ENCODE results near the gene IGF1R.

Gene IGF1R

DNA sequence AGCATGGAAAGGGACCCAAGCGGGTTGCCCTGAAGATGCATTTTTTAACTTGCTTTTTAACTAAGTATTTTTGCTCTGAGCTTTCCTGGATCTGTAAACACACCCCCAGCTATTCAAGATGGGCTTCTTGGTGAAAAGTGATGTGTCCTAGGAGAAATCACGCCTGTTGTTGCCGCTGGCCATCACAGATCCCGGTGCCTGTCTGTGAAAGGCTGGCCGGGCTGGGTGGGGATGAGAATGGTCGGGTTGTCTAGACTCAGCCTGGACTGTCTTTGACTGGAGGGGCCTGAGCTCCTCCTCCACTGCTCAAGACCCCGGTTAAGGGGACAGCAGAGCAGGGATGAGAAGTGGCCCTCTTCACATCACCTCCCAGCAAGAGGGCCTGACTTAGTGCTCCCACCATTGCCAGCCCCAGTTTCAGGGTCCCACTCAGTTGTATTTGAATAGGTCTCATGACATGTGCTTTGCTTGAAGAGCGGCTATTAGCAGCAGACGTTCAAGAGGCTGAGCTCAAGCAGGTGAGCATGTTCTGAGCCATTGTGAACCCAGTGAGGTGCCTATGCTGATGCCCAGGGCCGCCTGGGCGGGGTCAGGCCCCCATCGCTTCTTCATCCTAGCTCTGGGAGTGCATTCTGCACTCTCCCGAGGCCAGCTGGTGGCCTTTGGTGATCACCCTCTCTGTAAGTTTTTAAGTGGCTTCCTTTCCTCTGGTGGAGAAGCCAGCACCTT is 79.9 kb downstream of the IGF1R start:
- no peak for DNase-seq

DNA sequence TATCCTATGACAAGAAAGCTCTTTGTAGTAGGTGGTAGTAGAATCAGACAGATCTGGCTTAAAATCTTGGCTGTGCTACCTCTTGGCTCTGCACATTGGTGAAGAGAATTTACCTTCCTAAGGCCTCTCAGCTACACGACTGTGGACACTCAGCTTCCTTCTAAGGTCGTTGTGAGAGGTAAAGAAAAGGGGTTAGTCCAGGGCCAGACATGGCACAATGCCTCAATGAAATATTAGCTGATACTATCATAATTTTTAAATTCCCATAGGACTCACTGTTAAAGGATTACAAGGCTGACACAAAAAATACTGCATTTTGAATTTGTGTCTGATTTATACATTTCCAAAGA is 80.4 kb downstream of the IGF1R start:
- no peak for DNase-seq

DNA sequence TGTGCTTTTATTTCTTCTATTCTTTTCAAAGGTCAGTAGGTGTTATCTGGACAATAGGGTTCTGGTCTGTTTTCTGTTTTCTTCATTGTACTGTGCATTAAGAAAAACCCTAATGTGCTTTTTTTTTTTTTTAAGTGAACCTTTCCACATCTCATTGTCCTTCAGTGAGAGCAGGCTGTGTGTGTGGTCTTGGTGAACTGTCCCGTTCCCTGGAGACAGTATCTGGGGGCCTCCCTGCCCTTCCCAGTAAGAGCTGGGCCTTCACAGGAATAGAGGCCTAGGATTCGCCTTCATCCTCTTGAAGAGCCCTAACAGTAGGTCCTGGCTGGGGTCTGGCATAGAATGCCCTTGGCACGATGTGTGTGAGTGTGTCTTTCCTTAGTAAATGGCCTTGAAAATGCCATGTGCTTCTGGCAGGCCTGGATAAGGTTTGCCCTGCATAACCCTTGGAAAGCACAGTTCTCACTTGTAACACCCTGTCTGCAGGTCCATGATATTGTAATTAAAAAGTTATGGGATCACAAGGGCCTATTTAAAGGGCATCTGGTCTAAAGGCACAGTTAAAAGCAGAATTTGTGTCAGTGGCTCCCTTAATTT is 81.2 kb downstream of the IGF1R start:
- DNase-seq, result no peak

DNA sequence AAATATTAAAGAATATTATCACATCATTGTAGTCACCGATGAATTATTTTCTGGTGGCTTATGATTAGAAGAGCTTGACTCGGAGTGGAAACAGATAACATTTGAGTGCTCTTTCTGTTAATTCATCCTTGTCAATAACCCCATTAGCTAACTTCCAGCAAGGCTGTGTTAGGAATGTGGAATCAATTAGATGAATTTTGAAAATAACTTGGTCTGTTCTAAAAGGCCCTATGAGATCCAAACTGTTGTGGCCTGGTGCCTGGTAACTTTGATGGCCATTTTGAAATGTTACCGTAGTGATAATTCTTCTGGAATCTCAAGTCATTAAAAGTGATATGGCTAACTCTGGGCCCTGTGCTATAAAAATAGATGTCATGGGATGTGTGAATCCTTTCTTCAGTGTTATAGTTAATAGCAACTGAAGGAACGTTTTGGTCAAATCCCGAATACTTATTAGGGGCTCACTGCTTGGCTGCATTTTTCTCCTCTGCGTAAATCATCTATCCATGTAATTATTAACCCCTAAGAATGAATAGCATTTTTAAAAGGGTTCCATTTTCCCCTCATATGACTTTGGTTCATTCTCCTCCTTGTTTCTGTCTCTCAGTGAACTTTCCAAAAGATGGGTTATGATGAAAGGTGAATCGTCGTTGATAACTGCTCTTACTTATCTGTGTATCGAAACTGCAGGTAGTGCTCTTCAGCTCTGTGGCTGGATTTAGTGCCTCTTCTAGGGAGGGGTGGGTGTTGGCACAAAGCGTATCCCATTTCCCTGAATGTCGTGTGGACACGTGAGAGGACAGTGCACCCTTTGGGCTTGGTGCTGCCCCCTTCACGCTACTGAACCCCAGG is 82.7 kb downstream of the IGF1R start:
- DNase-seq, result no peak

DNA sequence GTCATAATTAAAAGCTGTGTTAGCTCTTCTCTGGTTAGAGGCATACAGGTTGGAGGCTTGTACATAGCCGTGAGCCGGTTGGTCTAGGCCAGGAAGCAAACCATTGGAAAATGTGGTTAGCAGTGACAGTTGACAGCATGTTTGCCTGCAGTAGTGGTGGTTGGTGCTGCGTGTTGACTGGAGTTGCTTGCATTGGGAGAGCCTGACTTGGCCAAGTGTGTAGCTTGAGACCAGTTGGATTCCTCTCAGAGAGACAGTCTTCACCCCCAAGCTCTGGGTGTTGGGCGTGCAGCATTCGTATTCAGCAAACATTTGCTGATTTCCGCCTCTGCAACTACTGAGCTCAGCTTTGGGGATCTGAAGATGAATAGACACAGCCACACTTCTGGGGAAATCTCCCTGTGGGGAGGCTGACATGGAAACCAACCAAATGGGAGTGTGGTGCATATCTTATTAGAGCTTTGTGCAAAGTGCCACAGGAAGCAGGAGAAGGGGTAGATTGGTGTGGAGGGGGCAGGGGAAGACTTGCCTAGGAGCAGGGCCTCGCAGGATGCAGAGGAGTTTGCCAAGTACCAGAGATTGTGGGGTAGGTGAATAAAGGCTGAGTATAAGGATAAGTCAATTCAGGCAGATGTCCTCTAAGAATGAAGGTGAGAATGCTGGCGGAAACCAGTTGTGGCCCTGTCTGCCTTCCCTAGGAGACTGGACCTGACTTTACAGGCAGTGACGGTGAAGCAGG is 83.5 kb downstream of the IGF1R start:
- DNase-seq, result no peak

DNA sequence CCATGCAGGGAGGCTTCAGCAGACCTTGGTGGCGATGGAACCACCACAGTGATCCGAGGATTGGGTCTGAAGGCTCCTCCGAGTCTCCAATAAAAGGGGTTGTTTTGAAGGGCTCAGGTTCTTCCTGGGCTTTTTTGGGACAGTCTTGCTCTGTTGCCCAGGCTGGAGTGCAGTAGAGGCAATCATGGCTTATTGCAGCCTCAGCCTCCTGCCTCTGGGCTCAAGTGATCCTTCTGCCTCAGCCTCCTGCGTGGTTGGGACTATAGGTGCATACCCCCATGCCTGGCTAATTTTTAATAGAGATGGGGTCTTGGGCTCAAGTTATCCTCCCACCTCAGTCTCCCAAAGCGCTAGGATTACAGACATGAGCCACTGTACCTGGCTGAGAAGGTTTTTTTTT is 84.8 kb downstream of the IGF1R start:
- no peak for DNase-seq

DNA sequence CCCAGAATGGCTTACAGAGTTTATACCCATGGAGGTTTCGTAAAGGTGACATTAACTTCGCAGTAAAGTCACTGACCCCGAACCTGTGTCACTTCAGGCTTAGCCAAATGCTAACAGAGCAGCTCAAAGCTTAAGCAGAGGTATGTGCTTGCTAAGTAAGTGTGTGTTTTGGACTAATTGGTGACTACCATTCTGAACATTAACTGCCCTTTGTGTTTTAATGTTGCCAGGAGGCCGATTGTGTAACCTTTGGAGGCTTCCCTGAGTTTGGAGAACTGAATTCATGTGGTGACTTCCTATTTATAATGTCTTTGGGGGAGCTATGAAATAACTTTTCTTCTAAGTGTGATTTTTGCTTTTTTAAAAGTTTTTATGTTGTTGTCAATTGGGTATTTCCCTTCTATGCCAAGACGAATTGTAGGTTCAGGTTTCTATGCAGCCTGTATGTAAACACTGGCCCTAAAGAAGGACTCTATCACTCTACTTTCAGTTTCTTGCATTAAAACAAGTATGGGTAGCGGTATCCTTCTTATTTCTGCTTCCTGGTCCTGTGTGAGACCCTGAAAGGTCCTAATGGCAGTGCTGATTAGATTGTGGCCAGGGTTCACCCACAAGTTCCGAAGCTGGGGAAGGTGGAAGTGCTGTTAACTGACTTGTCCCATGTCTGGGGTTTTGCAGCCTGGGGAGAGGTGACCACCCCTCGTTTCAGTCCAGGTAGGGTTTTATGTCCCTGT is 86.3 kb downstream of the IGF1R start:
- DNase-seq, result peak; percentile 57 to 77 (median 74)

DNA sequence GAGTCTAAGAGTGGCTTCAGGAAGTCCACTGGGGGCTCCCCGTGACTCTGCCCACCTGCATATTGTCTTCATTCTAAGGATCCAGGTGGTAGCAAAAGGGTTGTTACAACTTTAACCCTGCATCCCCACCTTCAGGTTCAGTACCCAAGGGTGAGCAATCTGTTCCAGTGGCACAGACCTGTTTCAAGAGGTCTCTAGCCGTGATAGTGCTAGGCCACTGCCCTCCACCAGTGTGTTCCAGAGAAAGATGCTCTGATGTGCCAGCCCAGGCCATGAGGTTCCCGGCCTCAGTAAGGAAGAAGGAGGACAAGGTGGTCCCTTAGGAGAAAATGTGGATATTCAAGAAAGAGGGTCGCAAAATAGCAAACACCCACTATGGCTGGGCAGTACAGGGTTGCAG is 87.0 kb downstream of the IGF1R start:
- no peak for DNase-seq

DNA sequence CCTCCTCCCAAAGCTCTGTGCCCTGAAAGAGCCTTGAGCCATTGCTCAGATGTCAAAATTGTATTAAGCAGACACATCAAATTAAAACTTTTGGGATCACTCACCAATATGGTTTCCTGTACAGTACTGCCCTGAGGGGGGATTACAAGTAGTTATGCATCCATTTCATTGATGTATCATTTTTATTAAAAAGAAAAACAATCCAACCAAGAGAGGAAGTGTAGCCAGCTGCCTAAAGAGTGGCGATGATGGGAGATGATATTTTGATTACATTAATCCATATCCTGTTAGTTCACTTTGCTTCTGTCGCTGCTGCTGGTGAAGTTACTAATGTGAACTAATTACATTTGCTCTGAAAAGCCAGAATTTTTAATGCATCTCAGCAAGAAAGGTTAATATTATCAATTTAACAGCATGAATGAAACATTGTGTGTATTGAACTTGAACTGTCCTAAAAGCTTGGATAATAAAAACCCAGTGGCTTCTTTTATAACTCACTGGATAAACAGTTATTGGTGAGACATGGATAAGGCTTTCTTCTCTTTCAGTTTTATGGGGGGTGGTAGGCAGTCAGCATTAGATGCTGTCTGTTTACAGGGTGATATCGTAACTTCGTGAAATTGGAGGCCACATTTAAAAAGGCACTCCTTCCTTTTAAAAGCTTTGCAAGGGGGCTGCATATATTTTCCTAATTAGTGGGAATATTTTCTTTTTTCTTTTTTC is 87.7 kb downstream of the IGF1R start:
- no peak for DNase-seq

DNA sequence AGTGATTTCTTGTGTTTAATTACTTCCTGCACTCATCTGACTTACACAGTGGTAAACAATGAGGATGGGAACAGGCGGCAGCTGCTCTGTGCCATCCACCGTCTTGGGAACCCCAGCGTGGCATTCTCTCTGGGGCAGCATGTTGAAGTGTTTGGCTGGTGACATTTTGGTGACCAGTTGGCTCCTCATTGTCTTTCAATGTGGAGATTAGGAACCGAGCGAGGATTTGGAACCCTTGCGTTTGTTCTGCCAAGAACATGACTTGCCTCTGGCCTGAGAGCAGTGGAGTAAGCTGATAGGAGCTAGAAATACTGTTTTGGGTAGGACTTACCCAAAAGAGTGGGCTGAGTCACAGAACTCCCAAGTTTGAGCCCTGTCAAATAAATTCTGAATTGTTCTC is 88.8 kb downstream of the IGF1R start:
- no peak for DNase-seq

DNA sequence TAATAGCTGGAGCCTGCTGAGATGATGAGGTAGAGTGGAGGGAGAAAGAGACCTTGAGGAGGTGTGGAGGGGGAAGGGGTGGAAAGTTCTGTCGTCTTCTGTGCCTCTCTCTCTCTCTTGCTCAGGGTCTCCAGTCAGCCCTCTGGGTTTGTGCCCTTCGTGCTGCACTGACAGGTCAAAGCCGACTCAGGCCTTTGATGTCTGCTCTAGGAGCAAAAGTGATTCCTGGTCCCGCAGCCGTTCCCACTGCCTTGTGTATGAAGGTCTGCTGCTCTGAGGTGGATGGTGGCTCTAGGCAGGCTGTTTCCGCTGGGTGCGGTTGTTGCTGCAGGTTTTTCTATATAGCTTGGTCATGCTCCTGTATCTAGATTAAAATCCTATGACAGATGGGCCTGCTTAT is 89.4 kb downstream of the IGF1R start:
- DNase-seq, result no peak

DNA sequence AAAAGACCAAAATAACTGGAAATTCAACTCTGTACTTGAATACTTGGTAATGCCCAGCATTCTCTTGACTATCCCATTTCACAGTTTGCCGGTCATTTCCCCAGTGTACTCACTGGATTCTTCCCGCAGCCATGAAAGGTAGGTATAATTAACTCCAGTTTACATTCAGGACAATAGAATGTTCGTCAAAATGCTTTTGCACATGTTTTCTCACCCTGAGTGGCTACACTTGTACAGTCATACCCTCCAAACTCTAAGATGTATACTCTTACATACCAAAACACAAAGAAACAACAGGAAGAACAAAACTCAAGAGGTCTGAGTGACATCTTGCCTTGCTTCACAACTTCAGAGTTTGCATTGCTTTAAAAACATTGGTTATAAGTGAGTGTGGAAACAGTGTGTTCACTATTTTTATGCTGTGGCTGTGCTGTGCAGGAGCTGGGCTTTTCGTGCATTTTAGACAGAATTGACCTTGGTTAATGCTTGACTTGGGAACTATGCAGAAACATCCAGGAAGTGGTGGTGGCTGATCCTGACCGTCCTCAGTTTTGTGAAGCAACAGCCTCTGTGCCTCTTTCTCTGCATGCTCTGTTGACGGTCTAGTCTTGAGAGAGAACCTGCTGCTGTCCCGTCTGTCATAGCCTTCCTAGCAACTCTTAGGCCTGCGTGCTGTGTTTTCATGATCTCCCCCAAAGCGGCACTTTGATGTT is 90.5 kb downstream of the IGF1R start:
- DNase-seq, result peak in 2 of 4 experiments; percentile 22 to 26

DNA sequence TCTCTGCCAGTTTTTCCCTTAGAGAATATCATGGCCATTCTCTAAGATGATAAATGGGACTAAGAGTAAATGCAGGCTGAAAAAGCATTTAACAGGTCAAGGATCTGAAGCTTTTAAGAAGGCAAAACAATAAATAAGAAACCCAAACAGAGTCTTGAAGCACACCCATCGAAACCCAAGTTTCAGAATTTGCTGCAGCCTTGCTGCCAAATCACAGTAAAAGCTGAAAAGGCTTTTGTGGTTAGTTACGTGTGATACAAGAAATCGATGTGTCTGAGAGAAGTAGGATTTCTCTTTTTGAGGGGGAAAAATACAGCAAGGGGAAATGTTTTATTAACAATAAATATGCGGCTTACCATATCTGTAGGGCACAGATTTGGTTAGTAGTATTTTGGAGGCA is 92.0 kb downstream of the IGF1R start:
- no peak for DNase-seq

DNA sequence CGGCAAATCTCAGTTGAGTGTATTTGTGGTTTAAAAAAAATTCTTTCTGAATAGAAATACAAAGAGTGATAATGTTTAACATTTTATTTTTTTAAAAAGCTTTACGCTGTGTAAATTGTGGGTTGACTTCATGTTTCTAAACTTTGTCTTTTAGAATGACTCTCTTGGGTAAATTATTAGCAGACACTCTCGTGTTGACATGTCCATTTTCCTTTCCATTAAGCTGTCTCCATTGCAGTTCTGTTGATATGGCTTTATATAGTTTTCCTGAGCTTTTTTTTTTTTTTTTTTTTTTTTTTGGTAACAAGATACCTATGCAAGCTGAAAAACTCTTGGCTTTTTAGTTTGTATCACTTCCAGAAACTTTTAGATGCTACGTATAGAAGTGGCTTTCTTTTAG is 92.6 kb downstream of the IGF1R start:
- no peak for DNase-seq

DNA sequence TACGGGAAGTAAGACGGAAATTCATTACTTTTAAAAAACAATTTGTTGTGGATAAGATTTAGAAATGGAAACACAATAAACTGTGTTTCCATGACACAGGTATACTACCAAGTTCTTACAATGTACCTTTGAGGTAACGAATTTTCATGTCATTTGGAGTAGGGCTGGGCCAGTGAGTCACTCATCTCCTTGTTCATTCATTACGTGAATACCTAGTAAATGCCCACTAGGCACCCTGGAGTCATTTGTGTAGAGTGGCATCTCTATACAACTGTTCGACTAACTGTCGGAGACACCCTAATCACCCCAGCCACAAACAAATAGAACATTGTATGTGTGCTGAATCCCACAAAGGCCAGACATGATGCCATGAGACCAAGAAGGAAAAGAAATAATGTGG is 94.8 kb downstream of the IGF1R start:
- no peak for DNase-seq

DNA sequence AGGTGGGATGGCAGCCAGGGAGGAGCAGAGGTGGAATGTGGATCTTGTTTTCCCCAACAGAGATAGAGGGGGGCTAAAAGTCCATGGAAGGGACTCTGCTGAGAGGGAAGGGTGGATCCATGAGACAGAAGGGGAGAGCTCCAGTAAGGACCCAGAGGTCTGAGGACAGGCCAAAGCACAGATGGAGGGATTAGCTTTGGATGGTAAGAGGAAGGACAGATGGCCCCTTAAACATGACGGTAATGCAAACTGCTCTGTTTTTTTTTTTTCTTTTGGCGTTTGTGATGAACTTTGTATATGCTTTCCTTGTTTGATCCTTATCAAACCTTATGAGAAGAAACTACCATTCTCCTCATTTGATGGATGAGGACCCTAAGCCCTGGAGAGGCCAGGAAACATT is 96.2 kb downstream of the IGF1R start:
- DNase-seq, result no peak

DNA sequence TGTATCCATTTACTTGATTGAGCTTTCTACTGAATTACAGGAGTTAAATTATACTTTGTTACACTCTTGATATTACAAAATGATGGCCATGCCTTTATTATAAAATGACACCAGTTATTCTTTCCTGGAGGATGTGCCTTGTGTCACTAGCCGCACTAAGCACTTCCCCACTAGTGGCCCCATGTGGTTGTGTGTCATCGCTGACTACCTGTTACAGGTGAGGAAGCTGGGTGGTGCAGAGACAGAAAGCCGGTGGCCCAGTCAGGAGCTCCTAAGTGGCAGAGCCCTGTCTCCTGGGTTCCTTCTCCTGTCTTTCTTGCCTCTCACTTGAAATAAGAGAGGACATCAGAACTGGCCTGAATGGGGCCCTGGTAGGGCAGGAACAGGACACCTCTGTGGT is 96.8 kb downstream of the IGF1R start:
- no peak for DNase-seq

DNA sequence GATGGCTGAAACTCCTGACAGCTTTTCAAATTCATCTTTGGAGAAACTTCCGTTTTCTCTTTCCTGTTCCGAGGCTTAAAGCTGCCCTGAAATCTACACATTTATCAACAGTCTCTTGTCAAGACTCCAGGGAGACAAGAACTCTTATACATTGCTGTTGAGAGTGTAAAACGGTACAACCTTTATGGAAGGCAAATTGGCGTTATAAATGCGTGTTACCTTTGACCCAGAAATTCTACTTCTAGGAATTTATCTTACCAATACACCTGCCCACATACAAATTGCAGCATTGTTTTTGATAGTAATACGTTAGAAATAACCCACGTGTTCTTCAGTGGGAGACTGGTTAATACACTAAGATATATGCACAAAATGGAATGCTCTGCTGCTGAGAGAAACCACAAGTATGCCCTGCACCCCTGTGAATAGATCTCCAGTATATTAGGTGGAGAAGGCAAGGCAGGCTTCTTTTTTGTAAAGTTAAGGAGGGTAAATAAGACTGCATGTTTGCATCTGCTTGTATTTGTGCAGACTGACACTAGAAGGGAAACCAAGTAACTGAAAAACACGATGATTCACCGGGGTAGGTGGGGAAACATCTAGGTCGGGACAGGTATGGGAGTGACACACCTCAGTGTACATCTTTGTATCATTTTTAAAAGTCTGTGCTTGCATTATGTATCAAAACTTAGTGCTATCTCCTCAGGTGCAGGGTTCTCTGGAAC is 97.5 kb downstream of the IGF1R start:
- DNase-seq, result peak in 2 of 4 experiments; percentile 38 to 45

DNA sequence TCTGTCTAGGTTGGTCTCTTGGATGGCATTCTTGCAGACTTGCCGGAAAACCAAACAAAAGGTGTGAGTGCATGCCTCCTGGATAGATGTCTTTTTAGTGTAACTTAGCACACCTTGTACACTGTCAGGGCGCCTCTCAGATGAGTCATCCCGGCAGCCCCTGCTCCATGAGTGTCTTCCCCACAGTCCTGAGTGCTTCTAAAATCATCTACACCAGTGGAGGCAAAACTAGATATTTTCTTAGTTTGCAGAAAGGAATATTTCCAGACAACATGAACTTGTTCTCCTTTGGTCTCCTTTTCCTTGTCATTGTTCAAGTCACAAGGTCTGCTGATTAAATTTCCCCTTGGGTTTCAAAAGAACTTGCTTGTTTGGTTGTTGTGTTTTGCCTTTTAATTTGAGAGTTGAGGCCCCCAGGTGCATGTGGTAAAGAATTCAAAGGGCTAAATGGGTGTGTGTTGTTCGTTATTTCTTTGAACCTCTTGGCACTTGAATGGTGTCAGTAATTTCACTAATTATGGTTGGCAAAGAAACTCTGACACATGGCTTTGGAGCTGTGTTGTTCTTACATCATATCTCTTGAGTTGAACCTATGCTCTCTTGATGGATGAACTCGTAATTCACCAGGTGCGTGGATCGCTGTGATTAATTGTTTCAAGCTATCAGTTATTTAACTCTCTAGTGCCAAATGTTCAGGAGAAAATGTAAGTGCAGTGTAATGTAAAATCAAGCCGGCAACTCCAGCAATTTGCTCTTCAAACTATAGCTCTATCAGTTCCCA is 98.2 kb downstream of the IGF1R start:
- DNase-seq, result no peak

DNA sequence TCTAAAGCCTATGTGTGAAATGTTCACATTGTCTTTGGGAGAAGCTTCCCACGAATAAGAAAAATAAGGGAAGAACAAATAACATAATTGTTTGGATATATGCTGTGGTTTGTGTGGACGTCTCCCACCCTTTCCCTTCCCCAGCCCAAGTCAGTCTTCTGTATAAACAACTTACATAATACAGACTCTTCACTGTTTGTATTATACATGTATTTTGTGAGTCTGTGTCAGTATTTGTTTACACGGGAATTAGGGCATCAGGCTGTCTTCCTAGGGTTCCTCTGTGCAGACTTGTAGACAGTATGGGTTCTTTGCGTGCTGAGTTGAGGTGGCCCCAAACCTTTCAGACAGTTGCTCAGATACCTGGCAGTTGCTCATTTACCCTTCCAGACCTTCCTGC is 103.4 kb downstream of the IGF1R start:
- no peak for DNase-seq
